B cell (primary cell): ENCODE measurements around the gene VSIG2. TPM values are rescaled to one million over a fixed set of nuclear protein-coding genes. Genes with fewer than 3 reads are reported as not detected.

Source experiments
- ATAC-seq: fragments of 200-7000 bp; cut with Tn5 transposase; one replicate; pipeline ENCODE4 v1.10.0; 2021; ENCODE audit warnings: low read depth, mild to moderate bottlenecking, moderate number of reproducible peaks, moderate library complexity
- CTCF ChIA-PET: fragments of 350-600 bp; sonication (Branson Sonifier 250); formaldehyde crosslinking; loops from one replicate; lab custom pipeline; 2021; ENCODE audit warnings: antibody characterized with exemption, inconsistent platforms; lab: Charles Lee
- POLR2A ChIA-PET: fragments of 350-600 bp; sonication (Branson Sonifier 250); formaldehyde crosslinking; loops from one replicate; lab custom pipeline; 2021; ENCODE audit warnings: antibody characterized with exemption; lab: Charles Lee
- DNase-seq: peaks from one replicate; pipeline ENCODE4 v3.0.0; 2013
- H2AFZ ChIP-seq: 2 replicates; pipeline ENCODE4 v1.6.1; 2012; ENCODE audit warnings: mild to moderate bottlenecking, low read depth, low read length; ENCODE audit not compliant: insufficient read depth, poor library complexity, severe bottlenecking
- H3K27ac ChIP-seq, 2 donors: 1 replicate in 1 of 2; 2 replicates in 1 of 2; pipeline ENCODE4 v1.5.1; 2012 to 2013; ENCODE audit warnings: low read length in 2 of 2, mild to moderate bottlenecking in 2 of 2, moderate library complexity in 1 of 2
- H3K27me3 ChIP-seq, 4 experiments: fragments of 200-600 bp in 1 of 4; sonication (generic) in 1 of 4; replicated peaks in 1 of 4; 1 replicate in 2 of 4; 2 replicates in 2 of 4; pipeline versions ENCODE4 v1.6.1 to v1.7.0; 2013 to 2016; ENCODE audit warnings: low read length in 3 of 4, mild to moderate bottlenecking in 2 of 4, mixed read lengths in 1 of 4, moderate library complexity in 1 of 4; ENCODE audit not compliant: insufficient read depth in 4 of 4, control insufficient read depth in 3 of 4; ENCODE audit errors: control extremely low read depth in 1 of 4
- H3K36me3 ChIP-seq, 2 experiments: replicated peaks in 1 of 2; 1 replicate in 1 of 2; 2 replicates in 1 of 2; pipeline versions ENCODE4 v1.6.1 to v1.7.1; 2013; ENCODE audit warnings: low read length in 1 of 2; ENCODE audit not compliant: insufficient read depth in 2 of 2, control insufficient read depth in 1 of 2; ENCODE audit errors: control extremely low read depth in 1 of 2, extremely low read depth in 1 of 2
- H3K4me1 ChIP-seq, 2 donors: fragments of 200-600 bp in 1 of 2; sonication (generic) in 1 of 2; 1 replicate in 1 of 2; 2 replicates in 1 of 2; pipeline versions ENCODE4 v1.5.1 to v1.6.1; 2013 to 2017; ENCODE audit warnings: low read length in 2 of 2; ENCODE audit not compliant: control insufficient read depth in 2 of 2, insufficient read depth in 2 of 2
- H3K4me2 ChIP-seq: replicated peaks from 2 replicates; pipeline ENCODE3; 2012; ENCODE audit warnings: mild to moderate bottlenecking, low read depth, low read length; ENCODE audit not compliant: poor library complexity, severe bottlenecking
- H3K4me3 ChIP-seq, 5 experiments: fragments of 200-600 bp in 1 of 5; sonication (generic) in 1 of 5; 1 replicate in 3 of 5; 2 replicates in 2 of 5; pipeline versions ENCODE4 v1.5.1 to v1.7.0; 2011 to 2016; ENCODE audit warnings: low read length in 4 of 5, mild to moderate bottlenecking in 4 of 5, low read depth in 2 of 5, control low read depth in 1 of 5, moderate library complexity in 1 of 5; ENCODE audit not compliant: insufficient read depth in 1 of 5; ENCODE audit errors: control extremely low read depth in 1 of 5, extremely low read depth in 1 of 5
- H3K79me2 ChIP-seq: fragments of 200-600 bp; sonication (generic); one replicate; pipeline ENCODE4 v1.6.0; 2016; ENCODE audit warnings: low read length; ENCODE audit not compliant: control insufficient read depth, insufficient read depth
- H3K9ac ChIP-seq: fragments of 200-600 bp; sonication (generic); 2 replicates; pipeline ENCODE4 v1.6.1; 2017; ENCODE audit warnings: mild to moderate bottlenecking, low read length, moderate library complexity
- H3K9me3 ChIP-seq, 3 donors: one replicate each; pipeline versions ENCODE4 v1.6.1 to v1.7.1; 2013; ENCODE audit warnings: low read length in 2 of 3; ENCODE audit not compliant: control insufficient read depth in 2 of 3, insufficient read depth in 1 of 3; ENCODE audit errors: control extremely low read depth in 1 of 3
- H4K20me1 ChIP-seq: 2 replicates; pipeline ENCODE4 v1.6.0; 2012; ENCODE audit warnings: mild to moderate bottlenecking, low read length; ENCODE audit not compliant: insufficient read depth, control insufficient read depth, poor library complexity, severe bottlenecking
- H3K27ac Mint-ChIP-seq: one replicate; pipeline ENCODE4 v1.8.0; 2021; ENCODE audit warnings: mixed read lengths
- H3K27me3 Mint-ChIP-seq: one replicate; pipeline ENCODE4 v1.8.0; 2021; ENCODE audit warnings: mixed read lengths
- H3K4me1 Mint-ChIP-seq: one replicate; pipeline ENCODE4 v1.8.0; 2021; ENCODE audit warnings: mixed read lengths
- H3K4me3 Mint-ChIP-seq: one replicate; pipeline ENCODE4 v1.8.0; 2021; ENCODE audit warnings: mixed read lengths
- H3K9me3 Mint-ChIP-seq: one replicate; pipeline ENCODE4 v1.8.0; 2022; ENCODE audit warnings: mixed read lengths; ENCODE audit not compliant: insufficient read depth
- EZH2 ChIP-seq: IDR thresholded peaks from 2 replicates; pipeline ENCODE4 v1.6.1; 2012; ENCODE audit warnings: borderline replicate concordance, low read depth, mild to moderate bottlenecking, moderate library complexity, low read length; ENCODE audit not compliant: insufficient read depth, poor library complexity, severe bottlenecking
- WGBS: methylation state at CpG from one replicate; pipeline ENCODE4 v1.1.5; 2013; ENCODE audit warnings: missing lambda C conversion rate; ENCODE audit not compliant: insufficient coverage; 5-methylcytosine and 5-hydroxymethylcytosine counted together
- intact Hi-C: fragments of 100-400 bp; cut with micrococcal nuclease; formaldehyde crosslinking; loops from one replicate; pipeline ENCODE4 v1.10.0; 2022
- polyA plus RNA-seq: library from polyadenylated mRNA; depleted of rRNA; stranded (reverse); fragments of >200 nt; gene quantifications from 2 replicates; pipeline ENCODE4 v1.2.3, GENCODE V29; 2012
- total RNA-seq, 2 donors: library from RNA; stranded (reverse); fragments of 120-200 nt in 1 of 2; gene quantifications; 1 replicate in 1 of 2; 2 replicates in 1 of 2; pipeline versions ENCODE4 v1.2.3 to v1.2.4, GENCODE V29; 2013 to 2022
- TF ChIP-seq, protein P1 (sequence below): fragments of 200-600 bp; IDR thresholded peaks from one replicate; pipeline ENCODE4 v1.8.0; 2022; ENCODE audit warnings: antibody characterized with exemption, mild to moderate bottlenecking

The VSIG2 gene
- total and polyA plus RNA-seq, 2 donors (not counting 1 experiment from before 2014, with no cell fraction given) = not detected

DNA sequence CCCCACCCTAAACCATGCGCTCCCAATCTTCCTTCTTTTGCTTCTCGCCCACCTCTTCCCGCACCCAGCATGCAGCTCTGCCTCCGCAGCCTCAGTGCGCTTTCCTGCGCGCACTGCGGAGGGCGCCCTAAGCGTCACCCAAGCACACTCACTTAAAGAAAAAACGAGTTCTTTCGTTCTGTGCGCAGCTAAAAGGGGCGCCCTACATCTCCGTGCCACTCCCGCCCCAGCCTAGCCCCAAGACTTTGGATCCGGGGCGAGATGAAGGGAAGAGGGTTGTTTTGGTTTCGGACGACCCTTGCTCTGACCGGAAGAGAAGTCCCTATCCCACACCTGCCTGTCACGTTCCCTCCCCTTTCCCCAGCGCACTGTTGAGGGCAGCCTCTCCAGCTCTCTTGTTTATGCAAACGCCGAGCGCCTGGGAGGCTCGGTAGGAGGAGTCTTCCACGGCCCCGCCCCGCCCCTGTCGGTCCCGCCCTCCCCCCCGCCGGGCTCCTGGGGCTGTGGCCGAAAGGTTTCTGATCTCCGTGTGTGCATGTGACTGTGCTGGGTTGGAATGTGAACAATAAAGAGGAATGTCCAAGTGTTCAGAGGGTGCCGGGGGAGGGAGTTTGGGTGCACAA is 5.3 kb downstream of the VSIG2 start:
- H3K27me3 Mint-ChIP-seq = no peaks in the 10 kb centered on the region
- Histone ChIP-seq H3K79me2 (peaks cover 5% of the 10 kb centered on the region), H3K4me3 (peak overlapping the region; percentile 62 to 97 (median 83)), H3K9ac (peak overlapping the region; percentile 79), H3K9me3 (no peaks in the 10 kb centered on the region), H3K27me3 (peaks cover 0 to 3% (median 0%) of the 10 kb centered on the region in 4 experiments), H3K27ac (peak overlapping the region; percentile 43 to 59), H3K4me1 (peaks cover 24 to 42% of the 10 kb centered on the region in 2 donors), H3K36me3 (no peaks in the 10 kb centered on the region), H4K20me1 (no peaks in the 10 kb centered on the region), H2AFZ (peak overlapping the region; percentile 93), H3K4me2 (peak overlapping the region; percentile 97)
- ATAC-seq (peak; percentile 90), DNase-seq (peak; percentile 90)
- POLR2A ChIA-PET = interaction anchor here (1.2 to 2.1 kb wide), 5 partner anchors 11 to 73 kb away, joined by 4 to 9 read pairs (median 7); partner anchors contain the start of genes ESAM, MSANTD2, SIAE and SPA17
- CTCF ChIA-PET = interaction anchor here (0.8 to 9.8 kb wide), 20 partner anchors 9 to 130 kb away, joined by 3 to 153 read pairs (median 5); partner anchors contain the start of genes ESAM, SIAE, SPA17 and TBRG1
- H3K4me1 Mint-ChIP-seq = peaks cover 35% of the 10 kb centered on the region
- WGBS = 2% methylated on average over 32 of the region's 37 CpGs
- no peak for TF ChIP-seq EZH2
- TF ChIP-seq, protein P1, sequence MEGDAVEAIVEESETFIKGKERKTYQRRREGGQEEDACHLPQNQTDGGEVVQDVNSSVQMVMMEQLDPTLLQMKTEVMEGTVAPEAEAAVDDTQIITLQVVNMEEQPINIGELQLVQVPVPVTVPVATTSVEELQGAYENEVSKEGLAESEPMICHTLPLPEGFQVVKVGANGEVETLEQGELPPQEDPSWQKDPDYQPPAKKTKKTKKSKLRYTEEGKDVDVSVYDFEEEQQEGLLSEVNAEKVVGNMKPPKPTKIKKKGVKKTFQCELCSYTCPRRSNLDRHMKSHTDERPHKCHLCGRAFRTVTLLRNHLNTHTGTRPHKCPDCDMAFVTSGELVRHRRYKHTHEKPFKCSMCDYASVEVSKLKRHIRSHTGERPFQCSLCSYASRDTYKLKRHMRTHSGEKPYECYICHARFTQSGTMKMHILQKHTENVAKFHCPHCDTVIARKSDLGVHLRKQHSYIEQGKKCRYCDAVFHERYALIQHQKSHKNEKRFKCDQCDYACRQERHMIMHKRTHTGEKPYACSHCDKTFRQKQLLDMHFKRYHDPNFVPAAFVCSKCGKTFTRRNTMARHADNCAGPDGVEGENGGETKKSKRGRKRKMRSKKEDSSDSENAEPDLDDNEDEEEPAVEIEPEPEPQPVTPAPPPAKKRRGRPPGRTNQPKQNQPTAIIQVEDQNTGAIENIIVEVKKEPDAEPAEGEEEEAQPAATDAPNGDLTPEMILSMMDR = peak; percentile 67
- peak overlapping the region; percentile 99 for H3K4me3 Mint-ChIP-seq
- no peaks in the 10 kb centered on the region for H3K9me3 Mint-ChIP-seq
- H3K27ac Mint-ChIP-seq = peak overlapping the region; percentile 97
- intact Hi-C loops = loop anchor here (1.0 to 5.0 kb wide), 9 partner anchors 7 to 1006 kb away; partner anchors contain the start of genes CCDC15, MSANTD2, NRGN and SIAE
